ENCODE measurements around the gene ACSM4. TPM values are rescaled to one million over a fixed set of nuclear protein-coding genes. Genes with fewer than 3 reads are reported as not detected.

ACSM4 gene
- total and polyA plus RNA-seq, 2 of the 8 experiments (the other 6 are each of a cell fraction or from before 2014, with no cell fraction given): not detected

DNA sequence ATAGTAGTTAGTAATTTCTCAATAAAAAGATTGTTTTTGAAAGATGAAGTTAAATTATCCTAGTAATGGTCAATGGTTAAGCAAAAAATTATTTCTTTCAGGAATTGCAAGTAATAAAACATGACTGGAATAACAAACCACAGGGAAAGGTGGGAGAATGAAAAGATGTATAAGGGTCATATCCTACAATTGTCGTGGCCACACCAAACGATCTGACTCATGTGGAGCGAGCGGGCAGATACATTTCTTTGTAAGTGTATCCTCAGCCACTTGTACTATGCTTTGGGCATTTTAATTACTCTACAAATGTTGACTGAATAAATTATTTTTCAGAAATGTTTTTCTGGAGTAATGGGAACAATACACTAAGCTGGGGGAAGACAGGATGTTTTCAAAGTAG is 45.5 kb downstream of the ACSM4 start (continued):
- no peak for TF ChIP-seq CHD1 (IDR thresholded peaks at IDR 0.05; ENCODE audit: low read depth, low read length)
- TF ChIP-seq ASH2L (IDR thresholded peaks at IDR 0.05; ENCODE audit: low read length): no peak
- TF ChIP-seq NRF1 (IDR thresholded peaks at IDR 0.05; ENCODE audit: low read depth, low read length): no peak

Measured in H1 (cell line).